Measurements from ENCODE around the gene RFFL. TPM values are rescaled to one million over a fixed set of nuclear protein-coding genes. Genes with fewer than 3 reads are reported as not detected.

RFFL gene
- total RNA-seq, 1 experiment from 2014 or later: 30.3 TPM

- TF ChIP-seq PRDM15 (CRISPR knock-in tag; IDR thresholded peaks at IDR 0.05) (no peak), ESRRA (CRISPR knock-in tag; IDR thresholded peaks at IDR 0.05; ENCODE audit: borderline replicate concordance) (no peak), ZNF512 (CRISPR knock-in tag; IDR thresholded peaks at IDR 0.05; ENCODE audit: borderline replicate concordance) (no peak), PRRX2 (CRISPR knock-in tag; IDR thresholded peaks at IDR 0.05) (no peak), NFE2L1 (CRISPR knock-in tag; IDR thresholded peaks at IDR 0.05) (no peak), EMX1 (CRISPR knock-in tag; IDR thresholded peaks at IDR 0.05) (no peak), NFYB (CRISPR knock-in tag; conservative IDR thresholded peaks at IDR 0.05; ENCODE audit: low read depth) (no peak), KAT7 (CRISPR knock-in tag; IDR thresholded peaks at IDR 0.05; ENCODE audit: borderline replicate concordance) (no peak), CREM (CRISPR knock-in tag; IDR thresholded peaks at IDR 0.05) (no peak), NR2C2 (CRISPR knock-in tag; IDR thresholded peaks at IDR 0.05) (no peak), FOXK1 (CRISPR knock-in tag; IDR thresholded peaks at IDR 0.05) (no peak), E2F1 (CRISPR knock-in tag; IDR thresholded peaks at IDR 0.05) (no peak), RORB (CRISPR knock-in tag; IDR thresholded peaks at IDR 0.05) (no peak), TP53 (CRISPR knock-in tag; IDR thresholded peaks at IDR 0.05) (peak; percentile 30; the same call in 1 of the 2 replicates), ZSCAN18 (CRISPR knock-in tag; IDR thresholded peaks at IDR 0.05) (no peak), IRF1 (CRISPR knock-in tag; IDR thresholded peaks at IDR 0.05) (no peak), AFF4 (CRISPR knock-in tag; IDR thresholded peaks at IDR 0.05; ENCODE audit: borderline replicate concordance) (no peak), ZNF423 (CRISPR knock-in tag; IDR thresholded peaks at IDR 0.05) (peak; percentile 57), PREB (CRISPR knock-in tag; IDR thresholded peaks at IDR 0.05; ENCODE audit: borderline replicate concordance) (no peak), SOX15 (CRISPR knock-in tag; IDR thresholded peaks at IDR 0.05) (no peak), TEAD4 (CRISPR knock-in tag; IDR thresholded peaks at IDR 0.05) (no peak), ZNF232 (CRISPR knock-in tag; IDR thresholded peaks at IDR 0.05) (no peak), HMGXB4 (CRISPR knock-in tag; IDR thresholded peaks at IDR 0.05) (peak; percentile 69; the same call in 1 of the 2 replicates)
Measured at GRCh38 chr17:35088881-35089585, 25.5 kb upstream of the RFFL start (continued).

All from WTC11 (cell line).